ENCODE measurements around the gene CD244. TPM values are rescaled to one million over a fixed set of nuclear protein-coding genes. Genes with fewer than 3 reads are reported as not detected.

Gene CD244
- total RNA-seq, 3 donors from 2014 or later (not counting 1 experiment from before 2014, with no cell fraction given), result 131 to 193 (median 150) TPM

DNA sequence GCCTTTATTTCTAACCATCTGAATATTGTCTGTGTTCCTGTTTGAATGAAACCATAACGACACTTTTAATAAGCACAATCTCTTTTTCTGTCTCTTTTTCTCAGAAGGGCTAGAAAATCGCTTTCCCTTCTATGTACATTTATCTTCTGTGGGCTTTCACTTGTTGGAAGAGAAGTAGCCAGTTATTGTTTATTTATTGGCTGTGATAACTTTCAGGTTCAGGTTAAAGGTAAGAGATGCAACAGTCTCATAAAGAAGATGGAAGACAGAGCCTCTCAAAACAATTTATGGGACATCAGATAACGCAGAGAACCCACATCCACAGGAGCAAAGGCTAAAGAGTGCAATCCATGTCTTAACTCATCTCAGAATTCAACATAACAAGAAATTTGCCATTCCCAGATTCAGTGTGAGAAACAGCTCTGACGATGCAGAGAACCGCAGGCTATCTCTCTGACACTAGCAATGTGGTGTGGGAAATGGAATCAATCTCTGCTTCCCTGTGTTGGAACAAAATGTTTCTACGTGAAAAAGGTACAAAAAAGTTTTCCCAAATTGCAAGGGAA lies 4.1 kb upstream of the CD244 start:
- Histone ChIP-seq H3K4me3 (ENCODE audit: low read length) (no peak overlapping the region), H3K27ac (ENCODE audit: low read length) (no peak overlapping the region), H3K27me3 (ENCODE audit: control insufficient read depth, insufficient read depth, low read length) (no peaks in the 10 kb centered on the region), H3K4me1 (ENCODE audit: control insufficient read depth, insufficient read depth, low read length) (peaks cover 27% of the 10 kb centered on the region), H3K9me3 (ENCODE audit: control insufficient read depth, insufficient read depth, low read length) (no peaks in the 10 kb centered on the region), H3K36me3 (ENCODE audit: control insufficient read depth, insufficient read depth, low read length) (no peaks in the 10 kb centered on the region)
- ATAC-seq (no peak), DNase-seq (no peak)
- intact Hi-C loops (cut with micrococcal nuclease), result no loop called here
- Mint-ChIP-seq H3K4me1 (peaks cover 32 to 41% of the 10 kb centered on the region in 2 donors), H3K9me3 (no peaks in the 10 kb centered on the region), H3K27ac (no peak overlapping the region), H3K27me3 (ENCODE audit: low read depth in 2 of 2) (no peaks in the 10 kb centered on the region), H3K36me3 (no peaks in the 10 kb centered on the region), H3K4me3 (no peak overlapping the region)
- WGBS (ENCODE audit: insufficient coverage), result 93% methylated on average over 4 of the region's 6 CpGs
- TF ChIP-seq, protein P1, sequence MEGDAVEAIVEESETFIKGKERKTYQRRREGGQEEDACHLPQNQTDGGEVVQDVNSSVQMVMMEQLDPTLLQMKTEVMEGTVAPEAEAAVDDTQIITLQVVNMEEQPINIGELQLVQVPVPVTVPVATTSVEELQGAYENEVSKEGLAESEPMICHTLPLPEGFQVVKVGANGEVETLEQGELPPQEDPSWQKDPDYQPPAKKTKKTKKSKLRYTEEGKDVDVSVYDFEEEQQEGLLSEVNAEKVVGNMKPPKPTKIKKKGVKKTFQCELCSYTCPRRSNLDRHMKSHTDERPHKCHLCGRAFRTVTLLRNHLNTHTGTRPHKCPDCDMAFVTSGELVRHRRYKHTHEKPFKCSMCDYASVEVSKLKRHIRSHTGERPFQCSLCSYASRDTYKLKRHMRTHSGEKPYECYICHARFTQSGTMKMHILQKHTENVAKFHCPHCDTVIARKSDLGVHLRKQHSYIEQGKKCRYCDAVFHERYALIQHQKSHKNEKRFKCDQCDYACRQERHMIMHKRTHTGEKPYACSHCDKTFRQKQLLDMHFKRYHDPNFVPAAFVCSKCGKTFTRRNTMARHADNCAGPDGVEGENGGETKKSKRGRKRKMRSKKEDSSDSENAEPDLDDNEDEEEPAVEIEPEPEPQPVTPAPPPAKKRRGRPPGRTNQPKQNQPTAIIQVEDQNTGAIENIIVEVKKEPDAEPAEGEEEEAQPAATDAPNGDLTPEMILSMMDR (IDR thresholded peaks at IDR 0.05), result no peak

- no peaks in the 10 kb centered on the region for H3K27me3 Mint-ChIP-seq (ENCODE audit: low read depth in 2 of 2)
- H3K27ac Mint-ChIP-seq, result no peak overlapping the region
- no peaks in the 10 kb centered on the region for H3K36me3 ChIP-seq (ENCODE audit: control insufficient read depth, insufficient read depth, low read length)
- no peaks in the 10 kb centered on the region for H3K36me3 Mint-ChIP-seq
- H3K27me3 ChIP-seq (ENCODE audit: control insufficient read depth, insufficient read depth, low read length), result no peaks in the 10 kb centered on the region
- no peak overlapping the region for H3K4me3 Mint-ChIP-seq
- TF ChIP-seq, protein P1 (IDR thresholded peaks at IDR 0.05), result no peak
- H3K4me3 ChIP-seq (ENCODE audit: low read length), result no peak overlapping the region
- peaks cover 37 to 46% of the 10 kb centered on the region in 2 donors for H3K4me1 Mint-ChIP-seq
- H3K9me3 ChIP-seq (ENCODE audit: control insufficient read depth, insufficient read depth, low read length), result no peaks in the 10 kb centered on the region
- no peaks in the 10 kb centered on the region for H3K9me3 Mint-ChIP-seq
- ATAC-seq (no peak), DNase-seq (no peak)
- H3K27ac ChIP-seq (ENCODE audit: low read length), result no peak overlapping the region
- intact Hi-C loops (cut with micrococcal nuclease), result no loop called here
- H3K4me1 ChIP-seq (ENCODE audit: control insufficient read depth, insufficient read depth, low read length), result peaks cover 33% of the 10 kb centered on the region
Observed at GRCh38 chr1:160866001-160866694, 3.5 kb upstream of the CD244 start.

GRCh38 chr1:160865337-160865736 lies 2.6 kb upstream of the CD244 start:
- peaks cover 44 to 54% of the 10 kb centered on the region in 2 donors for H3K4me1 Mint-ChIP-seq
- H3K36me3 ChIP-seq (ENCODE audit: control insufficient read depth, insufficient read depth, low read length), result no peaks in the 10 kb centered on the region
- no peak overlapping the region for H3K4me3 ChIP-seq (ENCODE audit: low read length)
- H3K27me3 Mint-ChIP-seq (ENCODE audit: low read depth in 2 of 2), result no peaks in the 10 kb centered on the region
- peaks cover 38% of the 10 kb centered on the region for H3K4me1 ChIP-seq (ENCODE audit: control insufficient read depth, insufficient read depth, low read length)
- TF ChIP-seq, protein P1 (IDR thresholded peaks at IDR 0.05), result no peak
- no peak overlapping the region for H3K4me3 Mint-ChIP-seq
- H3K9me3 ChIP-seq (ENCODE audit: control insufficient read depth, insufficient read depth, low read length), result no peaks in the 10 kb centered on the region
- WGBS (ENCODE audit: insufficient coverage), result 91% methylated on average over 5 of the region's 5 CpGs
- DNase-seq (no peak), ATAC-seq (no peak)
- no peaks in the 10 kb centered on the region for H3K27me3 ChIP-seq (ENCODE audit: control insufficient read depth, insufficient read depth, low read length)
- no peak overlapping the region for H3K27ac Mint-ChIP-seq
- no peak overlapping the region for H3K27ac ChIP-seq (ENCODE audit: low read length)
- no peaks in the 10 kb centered on the region for H3K36me3 Mint-ChIP-seq
- intact Hi-C loops (cut with micrococcal nuclease), result no loop called here
- H3K9me3 Mint-ChIP-seq, result no peaks in the 10 kb centered on the region
